Natural killer cell (primary cell): Measurements from ENCODE around the gene ADAMTSL1. TPM values are rescaled to one million over a fixed set of nuclear protein-coding genes. Genes with fewer than 3 reads are reported as not detected.

ENCODE experiments used
- ATAC-seq, 3 donors: fragments of 150-1000 bp in 2 of 3; fragments of 200-7000 bp in 1 of 3; cut with Tn5 transposase; 1 replicate in 1 of 3; 2 replicates in 2 of 3; pipeline ENCODE4 v1.10.0; 2021; ENCODE audit warnings: mild to moderate bottlenecking in 2 of 3, moderate library complexity in 2 of 3
- DNase-seq, 2 donors: peaks; one replicate each; pipeline versions ENCODE4 v3.0.0 to v3.0.0-alpha.2; 2013 to 2021; ENCODE audit warnings: mixed read lengths in 1 of 2
- H3K27ac ChIP-seq: one replicate; pipeline ENCODE4 v1.5.1; 2013; ENCODE audit warnings: mild to moderate bottlenecking, low read length
- H3K27me3 ChIP-seq: one replicate; pipeline ENCODE4 v1.6.1; 2013; ENCODE audit warnings: low read length; ENCODE audit not compliant: control insufficient read depth, insufficient read depth
- H3K36me3 ChIP-seq: one replicate; pipeline ENCODE4 v1.6.1; 2013; ENCODE audit warnings: low read length; ENCODE audit not compliant: control insufficient read depth, insufficient read depth
- H3K4me1 ChIP-seq: one replicate; pipeline ENCODE4 v1.6.1; 2013; ENCODE audit warnings: low read length; ENCODE audit not compliant: control insufficient read depth, insufficient read depth
- H3K4me3 ChIP-seq: one replicate; pipeline ENCODE4 v1.5.1; 2013; ENCODE audit warnings: low read length
- H3K9me3 ChIP-seq: one replicate; pipeline ENCODE4 v1.6.1; 2013; ENCODE audit warnings: low read length; ENCODE audit not compliant: control insufficient read depth, insufficient read depth
- H3K27ac Mint-ChIP-seq, 2 donors: one replicate each; pipeline ENCODE4 v1.8.0; 2022; ENCODE audit warnings: mild to moderate bottlenecking in 2 of 2, mixed read lengths in 2 of 2, moderate library complexity in 1 of 2
- H3K27me3 Mint-ChIP-seq, 2 donors: one replicate each; pipeline ENCODE4 v1.8.0; 2022; ENCODE audit warnings: low read depth in 2 of 2, mixed read lengths in 2 of 2
- H3K36me3 Mint-ChIP-seq: one replicate; pipeline ENCODE4 v1.8.0; 2022; ENCODE audit warnings: mixed read lengths
- H3K4me1 Mint-ChIP-seq, 2 donors: one replicate each; pipeline ENCODE4 v1.8.0; 2022; ENCODE audit warnings: mixed read lengths in 2 of 2
- H3K4me3 Mint-ChIP-seq: one replicate; pipeline ENCODE4 v1.8.0; 2022; ENCODE audit warnings: mild to moderate bottlenecking, moderate library complexity, mixed read lengths
- H3K9me3 Mint-ChIP-seq, 2 donors: one replicate each; pipeline ENCODE4 v1.8.0; 2022; ENCODE audit warnings: mixed read lengths in 2 of 2
- CTCF ChIP-seq: fragments of 200-600 bp; IDR thresholded peaks from one replicate; pipeline ENCODE4 v1.8.0; 2022; ENCODE audit warnings: antibody characterized with exemption
- WGBS: methylation state at CpG from one replicate; pipeline ENCODE4 v1.1.7; 2013; ENCODE audit warnings: missing lambda C conversion rate; ENCODE audit not compliant: insufficient coverage; 5-methylcytosine and 5-hydroxymethylcytosine counted together
- intact Hi-C: fragments of 100-400 bp; cut with micrococcal nuclease; formaldehyde crosslinking; loops from one replicate; pipeline ENCODE4 v1.14.2; 2022
- total RNA-seq, 4 donors: library from RNA; stranded (reverse); fragments of 120-200 nt in 1 of 4; gene quantifications; one replicate each; pipeline versions ENCODE4 v1.2.3 to v1.2.4, GENCODE V29; 2013 to 2022

Gene ADAMTSL1
- total RNA-seq, 3 donors from 2014 or later (not counting 1 experiment from before 2014, with no cell fraction given), result not detected

- no peak for TF ChIP-seq CTCF
- ATAC-seq (no peak), DNase-seq (no peak)
- Histone ChIP-seq H3K4me1 (no peaks in the 10 kb centered on the region), H3K27ac (no peak overlapping the region), H3K27me3 (no peaks in the 10 kb centered on the region), H3K36me3 (no peaks in the 10 kb centered on the region), H3K4me3 (no peak overlapping the region), H3K9me3 (no peaks in the 10 kb centered on the region)
- H3K27me3 Mint-ChIP-seq, result no peaks in the 10 kb centered on the region
- no peak overlapping the region for H3K4me3 Mint-ChIP-seq
- intact Hi-C loops, result no loop called here
- H3K9me3 Mint-ChIP-seq, result no peaks in the 10 kb centered on the region
- H3K27ac Mint-ChIP-seq, result no peak overlapping the region
- WGBS, result 53% methylated on average over 1 of the region's 1 CpG
- H3K4me1 Mint-ChIP-seq, result no peaks in the 10 kb centered on the region
- H3K36me3 Mint-ChIP-seq, result no peaks in the 10 kb centered on the region
Measured at GRCh38 chr9:18748251-18748701, 274.3 kb downstream of the ADAMTSL1 start.

GRCh38 chr9:18749711-18750110 is 275.8 kb downstream of the ADAMTSL1 start:
- Histone ChIP-seq H3K9me3 (no peaks in the 10 kb centered on the region), H3K4me3 (no peak overlapping the region), H3K36me3 (no peaks in the 10 kb centered on the region), H3K27ac (no peak overlapping the region), H3K4me1 (no peaks in the 10 kb centered on the region), H3K27me3 (no peaks in the 10 kb centered on the region)
- H3K27me3 Mint-ChIP-seq, result no peaks in the 10 kb centered on the region
- no peak overlapping the region for H3K27ac Mint-ChIP-seq
- no peak overlapping the region for H3K4me3 Mint-ChIP-seq
- no peak for ATAC-seq
- H3K9me3 Mint-ChIP-seq, result no peaks in the 10 kb centered on the region
- no peak for TF ChIP-seq CTCF
- DNase-seq, result no peak
- 100% methylated on average over 1 of the region's 1 CpG for WGBS
- no peaks in the 10 kb centered on the region for H3K4me1 Mint-ChIP-seq
- H3K36me3 Mint-ChIP-seq, result no peaks in the 10 kb centered on the region
- intact Hi-C loops, result no loop called here

- peaks cover 0 to 3% of the 10 kb centered on the region in 2 donors for H3K27me3 Mint-ChIP-seq
- Histone ChIP-seq H3K4me1 (no peaks in the 10 kb centered on the region), H3K9me3 (no peaks in the 10 kb centered on the region), H3K27ac (no peak overlapping the region), H3K27me3 (no peaks in the 10 kb centered on the region), H3K4me3 (no peak overlapping the region), H3K36me3 (no peaks in the 10 kb centered on the region)
- intact Hi-C loops, result no loop called here
- no peak for TF ChIP-seq CTCF
- H3K9me3 Mint-ChIP-seq, result no peaks in the 10 kb centered on the region
- H3K4me3 Mint-ChIP-seq, result no peak overlapping the region
- no peaks in the 10 kb centered on the region for H3K4me1 Mint-ChIP-seq
- DNase-seq, result no peak
- WGBS, result 95% methylated on average over 4 of the region's 4 CpGs
- ATAC-seq, result no peak
- H3K27ac Mint-ChIP-seq, result no peak overlapping the region
- no peaks in the 10 kb centered on the region for H3K36me3 Mint-ChIP-seq
Measured at GRCh38 chr9:18753904-18754303, 280.0 kb downstream of the ADAMTSL1 start.

GRCh38 chr9:18754537-18754936 is 280.6 kb downstream of the ADAMTSL1 start:
- intact Hi-C loops, result no loop called here
- DNase-seq (no peak), ATAC-seq (no peak)
- TF ChIP-seq CTCF, result no peak
- Histone ChIP-seq H3K27ac (no peak overlapping the region), H3K27me3 (no peaks in the 10 kb centered on the region), H3K36me3 (no peaks in the 10 kb centered on the region), H3K4me1 (no peaks in the 10 kb centered on the region), H3K9me3 (no peaks in the 10 kb centered on the region), H3K4me3 (no peak overlapping the region)
- no peak overlapping the region for H3K4me3 Mint-ChIP-seq
- H3K36me3 Mint-ChIP-seq, result no peaks in the 10 kb centered on the region
- H3K27ac Mint-ChIP-seq, result no peak overlapping the region
- WGBS, result 87% methylated on average over 2 of the region's 4 CpGs
- peaks cover 0 to 3% of the 10 kb centered on the region in 2 donors for H3K27me3 Mint-ChIP-seq
- H3K9me3 Mint-ChIP-seq, result no peaks in the 10 kb centered on the region
- no peaks in the 10 kb centered on the region for H3K4me1 Mint-ChIP-seq
